Endothelial cell of umbilical vein (primary cell): ENCODE data around the gene ZBED4. TPM values are rescaled to one million over a fixed set of nuclear protein-coding genes. Genes with fewer than 3 reads are reported as not detected.

Experiments
- BruUV-seq: library from RNA; stranded (reverse); fragments of 400-500 nt; replicated peaks from 2 replicates; lab custom pipeline; 2021; lab: Mats Ljungman, UMichigan
- CTCF ChIA-PET: fragments of 300-600, 350-600 bp; sonication (Branson Sonifier 250); formaldehyde crosslinking; loops from one replicate; lab custom pipeline; 2021; ENCODE audit warnings: antibody characterized with exemption, inconsistent platforms; lab: Charles Lee
- POLR2A ChIA-PET: fragments of 300-600, 350-600 bp; sonication (Branson Sonifier 250); formaldehyde crosslinking; loops from one replicate; lab custom pipeline; 2021; ENCODE audit warnings: antibody characterized with exemption, inconsistent platforms; lab: Charles Lee
- DNase-seq: peaks from one replicate; pipeline ENCODE4 v3.0.0-alpha.2; 2011; ENCODE audit warnings: low read depth, low spot score
- FAIRE-seq: peaks from 2 replicates; lab custom pipeline; 2011; peaks lifted over from hg19 to GRCh38; lab: Jason Lieb, UNC
- H2AFZ ChIP-seq: 2 replicates; pipeline ENCODE4 v1.6.0; 2012; ENCODE audit warnings: low read depth, low read length, control low read depth, inconsistent platforms
- H3K27ac ChIP-seq: 2 replicates; pipeline ENCODE4 v1.5.1; 2011; ENCODE audit warnings: low read depth, mild to moderate bottlenecking, control low read depth, low read length, moderate library complexity; ENCODE audit not compliant: insufficient read depth
- H3K27me3 ChIP-seq, 2 experiments: 2 replicates each; pipeline versions ENCODE4 v1.6.0 to v1.6.1; 2011; ENCODE audit warnings: low read length in 2 of 2, mixed read lengths in 1 of 2; ENCODE audit not compliant: control insufficient read depth in 2 of 2, insufficient read depth in 2 of 2
- H3K36me3 ChIP-seq, 2 experiments: 2 replicates in 1 of 2; 3 replicates in 1 of 2; pipeline ENCODE4 v1.5.1; 2011; ENCODE audit warnings: low read length in 2 of 2, mild to moderate bottlenecking in 1 of 2, moderate library complexity in 1 of 2; ENCODE audit not compliant: control insufficient read depth in 2 of 2, insufficient read depth in 2 of 2; ENCODE audit errors: extremely low read depth in 1 of 2
- H3K4me1 ChIP-seq: 3 replicates; pipeline ENCODE4 v1.5.1; 2011; ENCODE audit warnings: mild to moderate bottlenecking, low read length; ENCODE audit not compliant: control insufficient read depth, insufficient read depth; ENCODE audit errors: extremely low read depth
- H3K4me2 ChIP-seq: 2 replicates; pipeline ENCODE4 v1.6.1; 2011; ENCODE audit warnings: low read length, control low read depth, mixed read lengths; ENCODE audit not compliant: insufficient read depth
- H3K4me3 ChIP-seq, 3 experiments: fragments of 200-600 bp in 1 of 3; sonication (generic), shearing (Covaris generic) in 1 of 3; replicated peaks in 1 of 3; 2 replicates each; pipeline ENCODE4 v1.5.1; 2011 to 2016; ENCODE audit warnings: control low read depth in 3 of 3, low read length in 3 of 3, mild to moderate bottlenecking in 2 of 3, inconsistent platforms in 1 of 3, low read depth in 1 of 3, moderate library complexity in 1 of 3; ENCODE audit not compliant: insufficient read depth in 1 of 3
- H3K79me2 ChIP-seq: 2 replicates; pipeline ENCODE4 v1.6.0; 2012; ENCODE audit warnings: low read length, inconsistent platforms; ENCODE audit not compliant: control insufficient read depth, insufficient read depth
- H3K9ac ChIP-seq: replicated peaks from 2 replicates; pipeline ENCODE3; 2011; ENCODE audit warnings: low read length, control low read depth; ENCODE audit not compliant: insufficient read depth; ENCODE audit errors: extremely low read depth
- H3K9me1 ChIP-seq: replicated peaks from 3 replicates; pipeline ENCODE4 v1.6.0; 2011; ENCODE audit warnings: mild to moderate bottlenecking, low read length; ENCODE audit not compliant: control insufficient read depth, insufficient read depth; ENCODE audit errors: extremely low read depth
- H3K9me3 ChIP-seq: replicated peaks from 2 replicates; pipeline ENCODE4 v1.5.1; 2012; ENCODE audit warnings: low read length, inconsistent platforms; ENCODE audit not compliant: control insufficient read depth, insufficient read depth
- H4K20me1 ChIP-seq: replicated peaks from 2 replicates; pipeline ENCODE3; 2011; ENCODE audit warnings: mild to moderate bottlenecking, low read length; ENCODE audit not compliant: control insufficient read depth, insufficient read depth; ENCODE audit errors: extremely low read depth
- CTCF ChIP-seq, 2 donors: IDR thresholded peaks; 1 replicate in 1 of 2; 2 replicates in 1 of 2; pipeline ENCODE4 v1.5.1; 2011; ENCODE audit warnings: low read length in 2 of 2, mild to moderate bottlenecking in 2 of 2, moderate library complexity in 2 of 2, control low read depth in 1 of 2, inconsistent platforms in 1 of 2, low read depth in 1 of 2; ENCODE audit not compliant: insufficient read depth in 1 of 2; ENCODE audit errors: extremely low read depth in 1 of 2
- FOS ChIP-seq: IDR thresholded peaks from 2 replicates; pipeline ENCODE4 v1.6.1; 2011; ENCODE audit warnings: mild to moderate bottlenecking, low read length, moderate library complexity, borderline replicate concordance; ENCODE audit not compliant: insufficient read depth
- GATA2 ChIP-seq: IDR thresholded peaks from 2 replicates; pipeline ENCODE4 v1.7.0; 2011; ENCODE audit warnings: low read depth, mild to moderate bottlenecking, moderate library complexity, mixed read lengths, low read length; ENCODE audit not compliant: insufficient read length, insufficient read depth
- MYC ChIP-seq: IDR thresholded peaks from one replicate; pipeline ENCODE4 v1.6.1; 2011; ENCODE audit warnings: mild to moderate bottlenecking, low read depth, low read length
- POLR2AphosphoS5 ChIP-seq: IDR thresholded peaks from 2 replicates; pipeline ENCODE4 v1.6.1; 2012; ENCODE audit warnings: low read depth, mild to moderate bottlenecking, control low read depth, low read length, moderate library complexity; ENCODE audit not compliant: insufficient read depth
- dilution Hi-C: fragments of 300-500 bp; cut with MboI; formaldehyde crosslinking; loops from one replicate; pipeline ENCODE4 v1.15.0; 2019; ENCODE audit warnings: low sequenced_read_pairs; ENCODE audit not compliant: extremely low pct_ligation_motif_present
- intact Hi-C: fragments of 100-400 bp; cut with micrococcal nuclease; formaldehyde crosslinking; loops from one replicate; pipeline ENCODE4 v1.10.0; 2022
- polyA plus RNA-seq, 4 experiments: library from polyadenylated mRNA; depleted of rRNA in 3 of 4; stranded (reverse) in 3 of 4; unstranded in 1 of 4; fragments of >200 nt; gene quantifications; 2 replicates each; pipeline versions ENCODE4 v1.2.1 to v1.2.3, GENCODE V29; 2011 to 2012; ENCODE audit warnings: missing spikeins in 1 of 4
- total RNA-seq: library from RNA; stranded (reverse); gene quantifications from 2 replicates; pipeline ENCODE4 v1.2.3, GENCODE V29; 2021

The ZBED4 gene
- total and polyA plus RNA-seq, 2 donors (not counting 3 experiments of a cell fraction or from before 2014, with no cell fraction given), result 8.6 to 18.2 TPM

- Histone ChIP-seq H3K27me3 (no peaks in the 10 kb centered on the region), H3K79me2 (no peaks in the 10 kb centered on the region), H3K4me3 (no peak overlapping the region), H3K4me2 (no peak overlapping the region), H4K20me1 (no peaks in the 10 kb centered on the region), H3K36me3 (peaks cover 0 to 15% of the 10 kb centered on the region in 2 experiments), H3K4me1 (no peaks in the 10 kb centered on the region), H3K27ac (no peak overlapping the region), H3K9ac (no peak overlapping the region), H3K9me3 (no peaks in the 10 kb centered on the region), H2AFZ (no peak overlapping the region), H3K9me1 (no peaks in the 10 kb centered on the region)
- intact Hi-C loops, result no loop called here
- ChIA-PET CTCF (interaction anchor here (1.0 kb wide), 1 partner anchor 131 kb away, joined by 3 read pairs; no protein-coding TSS in a partner anchor), POLR2A (no interaction called here)
- FAIRE-seq (peak; percentile 28), DNase-seq (no peak)
- dilution Hi-C loops, result no loop called here
- no TSS peak for BruUV-seq
- TF ChIP-seq CTCF (IDR thresholded peaks at IDR 0.05; ENCODE audit: extremely low read depth in 1 of 2, insufficient read depth in 1 of 2, low read depth in 1 of 2, low read length in 2 of 2) (no peak), FOS (no peak), GATA2 (no peak), MYC (no peak), POLR2AphosphoS5 (no peak)
Observed at GRCh38 chr22:49899530-49899929, 45.9 kb downstream of the ZBED4 start.
